Activated T-cell treated with anti-CD3 and anti-CD28 coated beads, Interleukin-2, amount 50 U/mL, for 4 hours (primary cell): Measurements from ENCODE around the gene ICA1. TPM values are rescaled to one million over a fixed set of nuclear protein-coding genes. Genes with fewer than 3 reads are reported as not detected.

ENCODE experiments used
- ATAC-seq, 2 donors: fragments of 200-7000 bp; cut with Tn5 transposase; one replicate each; pipeline ENCODE4 v1.10.0; 2021
- DNase-seq: peaks from one replicate; pipeline ENCODE4 v3.0.0-alpha.2; 2020
- H3K27me3 Mint-ChIP-seq: one replicate; pipeline ENCODE4 v1.8.0; 2021; ENCODE audit warnings: low read depth, mixed read lengths
- H3K36me3 Mint-ChIP-seq: one replicate; pipeline ENCODE4 v1.8.0; 2022; ENCODE audit warnings: mixed read lengths; ENCODE audit not compliant: insufficient read depth
- H3K4me1 Mint-ChIP-seq: one replicate; pipeline ENCODE4 v1.8.0; 2021; ENCODE audit warnings: low read depth, mixed read lengths
- H3K4me3 Mint-ChIP-seq: one replicate; pipeline ENCODE4 v1.8.0; 2021; ENCODE audit warnings: mild to moderate bottlenecking, moderate library complexity, mixed read lengths
- H3K9me3 Mint-ChIP-seq: one replicate; pipeline ENCODE4 v1.8.0; 2021; ENCODE audit warnings: mixed read lengths
- total RNA-seq, 3 donors: library from RNA; stranded (reverse); gene quantifications; one replicate each; pipeline ENCODE4 v1.2.1, GENCODE V29; 2021

The ICA1 gene
- total RNA-seq, 3 donors from 2014 or later: 0.18 to 0.41 (median 0.32) TPM

- ATAC-seq: no peak
- Mint-ChIP-seq H3K9me3 (no peaks in the 10 kb centered on the region), H3K4me1 (no peaks in the 10 kb centered on the region), H3K27me3 (peaks cover 16% of the 10 kb centered on the region), H3K4me3 (no peak overlapping the region), H3K36me3 (no peaks in the 10 kb centered on the region)
- no peak for DNase-seq
These were observed 35.5 kb downstream of the ICA1 start for GRCh38 chr7:8226501-8226900.

DNA sequence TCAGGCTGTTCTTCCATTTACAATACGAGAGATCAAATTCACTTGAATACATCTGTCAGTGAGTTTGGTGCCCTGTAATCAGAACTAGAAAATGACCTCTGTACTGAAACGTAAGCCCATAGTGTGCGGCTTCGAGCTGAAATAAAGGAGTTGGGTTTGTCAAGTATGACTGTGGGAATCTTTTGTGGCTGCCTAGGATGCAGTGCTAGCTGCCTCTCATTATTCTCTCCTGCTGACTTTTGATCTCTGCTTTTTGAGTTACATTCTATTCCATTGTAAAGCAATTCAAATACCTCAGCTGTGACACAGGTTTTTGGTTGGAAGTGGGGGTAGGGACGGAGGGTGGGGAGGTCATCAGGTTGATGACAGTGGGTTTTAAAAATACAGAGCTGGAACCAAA, 40.4 kb downstream of the ICA1 start:
- DNase-seq (no peak), ATAC-seq (no peak)
- H3K27me3 Mint-ChIP-seq: peaks cover 4% of the 10 kb centered on the region
- peaks cover 2% of the 10 kb centered on the region for H3K4me1 Mint-ChIP-seq
- no peaks in the 10 kb centered on the region for H3K9me3 Mint-ChIP-seq
- no peak overlapping the region for H3K4me3 Mint-ChIP-seq
- H3K36me3 Mint-ChIP-seq: no peaks in the 10 kb centered on the region

DNA sequence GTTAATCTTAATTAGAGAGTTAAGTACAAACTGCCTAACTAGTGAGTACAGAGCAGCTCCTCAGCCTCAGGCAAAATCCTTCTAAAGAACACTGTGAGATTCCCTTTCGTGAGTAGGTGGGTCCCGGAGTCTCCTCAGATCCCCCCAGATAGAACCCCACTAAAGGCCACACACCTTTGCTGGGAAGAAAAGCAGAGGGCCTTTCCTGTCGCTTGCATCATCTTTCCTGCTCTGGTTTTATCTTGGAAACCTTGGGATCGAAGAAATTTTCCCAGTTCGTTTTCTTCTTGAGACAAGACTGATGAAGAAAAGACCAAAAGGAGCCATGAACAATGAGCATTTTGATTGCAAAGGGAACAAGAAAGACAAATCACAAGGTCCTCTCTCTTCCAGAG, 40.9 kb downstream of the ICA1 start:
- no peak for DNase-seq
- H3K36me3 Mint-ChIP-seq: no peaks in the 10 kb centered on the region
- no peak for ATAC-seq
- peaks cover 2% of the 10 kb centered on the region for H3K27me3 Mint-ChIP-seq
- H3K4me1 Mint-ChIP-seq: peaks cover 2% of the 10 kb centered on the region
- no peaks in the 10 kb centered on the region for H3K9me3 Mint-ChIP-seq
- no peak overlapping the region for H3K4me3 Mint-ChIP-seq

DNA sequence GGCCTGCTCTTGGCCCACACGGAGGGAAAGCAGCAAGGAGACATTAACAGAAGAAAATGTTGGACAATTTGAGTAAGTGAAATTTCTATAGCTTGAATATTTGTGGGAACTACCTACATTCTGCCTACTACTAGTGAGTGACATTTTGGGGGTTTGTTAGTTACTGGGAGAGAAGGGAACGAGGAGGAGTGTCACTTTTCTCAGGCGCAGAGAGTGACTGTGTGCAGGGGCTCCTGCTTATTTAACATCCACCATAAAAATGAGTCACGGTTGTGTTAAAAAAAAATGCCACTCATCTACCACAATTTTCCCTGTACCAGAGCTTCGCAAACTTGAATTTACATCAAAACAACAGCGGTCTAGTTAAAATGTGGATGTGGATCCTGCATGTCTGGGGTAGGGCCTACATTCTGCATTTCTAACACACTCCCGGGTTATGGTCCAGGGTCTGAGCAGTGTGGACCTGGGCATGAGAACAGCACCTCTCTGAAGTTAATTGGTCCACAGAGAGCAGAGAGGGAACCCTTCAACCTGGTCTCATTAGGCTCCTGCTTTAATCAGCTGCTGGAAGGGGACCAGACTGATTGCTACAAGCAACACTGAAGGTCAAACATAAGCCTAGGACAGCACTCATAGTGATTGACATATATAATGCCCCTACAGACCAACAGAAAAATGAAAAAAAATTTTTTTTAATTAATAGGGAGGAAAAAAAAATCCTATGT, 41.4 kb downstream of the ICA1 start:
- H3K4me3 Mint-ChIP-seq: no peak overlapping the region
- peaks cover 2% of the 10 kb centered on the region for H3K27me3 Mint-ChIP-seq

DNA sequence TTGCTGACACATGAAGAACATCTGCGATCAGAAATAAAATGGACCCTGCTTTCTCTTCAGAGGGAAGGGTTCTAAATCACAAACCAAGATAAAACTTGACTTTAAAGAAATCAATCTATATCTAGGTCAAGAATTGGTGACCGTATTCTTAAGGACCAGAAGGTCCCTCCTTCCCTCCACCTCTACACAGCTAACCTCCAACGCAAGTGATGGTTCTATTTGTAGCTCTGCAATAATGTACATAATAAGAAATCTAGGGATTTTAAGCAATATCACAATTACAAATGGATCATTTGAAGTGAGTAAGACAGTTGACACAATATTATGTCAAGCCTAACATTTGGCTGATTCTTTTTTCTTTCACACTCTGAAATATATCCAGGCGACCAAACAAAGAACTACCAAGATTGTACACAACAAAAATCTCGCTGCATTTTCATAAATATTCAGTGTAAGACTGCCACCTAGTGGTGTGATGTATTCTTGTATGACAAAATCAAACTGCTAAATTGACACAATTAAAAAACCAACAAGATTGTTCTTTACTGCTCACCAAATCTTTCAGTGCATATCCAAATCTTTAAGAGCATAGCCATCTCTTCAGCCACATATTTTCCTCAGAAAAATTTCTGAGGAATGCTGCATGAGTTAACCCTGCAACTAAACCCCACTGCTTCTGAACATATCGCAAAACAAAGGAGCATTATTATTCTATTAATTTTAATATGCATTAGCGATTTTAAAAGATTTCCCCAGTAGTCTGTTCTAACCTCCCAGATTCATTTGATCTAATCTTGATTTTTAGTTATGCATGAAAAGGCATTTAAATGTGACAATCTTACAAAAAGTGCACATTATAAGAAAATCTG, 44.5 kb downstream of the ICA1 start:
- no peak for DNase-seq
- no peaks in the 10 kb centered on the region for H3K36me3 Mint-ChIP-seq
- H3K4me3 Mint-ChIP-seq: no peak overlapping the region
- no peaks in the 10 kb centered on the region for H3K27me3 Mint-ChIP-seq
- no peaks in the 10 kb centered on the region for H3K9me3 Mint-ChIP-seq
- peak in 1 of 2 donors; percentile 41 for ATAC-seq
- peaks cover 2% of the 10 kb centered on the region for H3K4me1 Mint-ChIP-seq

More for the DNA sequence above, 41.4 kb downstream of the ICA1 start:
- H3K4me1 Mint-ChIP-seq: peaks cover 2% of the 10 kb centered on the region
- DNase-seq: no peak
- ATAC-seq: no peak
- H3K9me3 Mint-ChIP-seq: no peaks in the 10 kb centered on the region
- no peaks in the 10 kb centered on the region for H3K36me3 Mint-ChIP-seq

- H3K4me3 Mint-ChIP-seq: no peak overlapping the region
- ATAC-seq (no peak), DNase-seq (no peak)
- no peaks in the 10 kb centered on the region for H3K9me3 Mint-ChIP-seq
- H3K27me3 Mint-ChIP-seq: no peaks in the 10 kb centered on the region
- peaks cover 2% of the 10 kb centered on the region for H3K4me1 Mint-ChIP-seq
- H3K36me3 Mint-ChIP-seq: no peaks in the 10 kb centered on the region
These were observed 45.7 kb downstream of the ICA1 start for GRCh38 chr7:8216334-8216690.

- Mint-ChIP-seq H3K36me3 (no peaks in the 10 kb centered on the region), H3K9me3 (no peaks in the 10 kb centered on the region)
- ATAC-seq: no peak
These were observed 46.2 kb downstream of the ICA1 start for GRCh38 chr7:8215648-8216333.

GRCh38 chr7:8214244-8214824, 47.6 kb downstream of the ICA1 start:
- Mint-ChIP-seq H3K9me3 (no peaks in the 10 kb centered on the region), H3K36me3 (no peaks in the 10 kb centered on the region), H3K4me3 (no peak overlapping the region), H3K4me1 (peaks cover 2% of the 10 kb centered on the region), H3K27me3 (no peaks in the 10 kb centered on the region)
- ATAC-seq: no peak
- no peak for DNase-seq

More at GRCh38 chr7:8215648-8216333, 46.2 kb downstream of the ICA1 start:
- H3K4me1 Mint-ChIP-seq: peaks cover 2% of the 10 kb centered on the region
- H3K4me3 Mint-ChIP-seq: no peak overlapping the region
- no peak for DNase-seq
- H3K27me3 Mint-ChIP-seq: no peaks in the 10 kb centered on the region

DNA sequence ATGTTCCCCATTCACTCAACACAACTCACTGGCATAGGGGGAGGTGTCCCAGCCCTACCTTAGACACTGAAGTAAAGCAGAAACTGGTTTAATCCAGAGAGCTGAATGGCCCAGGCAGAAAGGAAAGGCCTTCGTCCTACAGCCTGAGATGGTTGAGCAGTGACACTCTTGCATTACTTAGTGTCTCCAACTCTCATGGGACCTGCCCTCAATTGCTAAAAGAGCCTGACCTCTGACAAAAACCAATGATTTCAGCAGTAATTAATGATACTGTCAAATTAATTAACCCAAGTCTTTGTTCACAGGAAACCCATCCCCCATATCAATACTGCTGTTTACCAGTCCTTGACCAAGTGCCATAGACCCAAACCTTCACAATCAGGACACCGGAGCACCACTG, 48.6 kb downstream of the ICA1 start:
- no peak for ATAC-seq
- Mint-ChIP-seq H3K27me3 (no peaks in the 10 kb centered on the region), H3K9me3 (no peaks in the 10 kb centered on the region), H3K4me1 (peaks cover 2% of the 10 kb centered on the region), H3K36me3 (no peaks in the 10 kb centered on the region), H3K4me3 (no peak overlapping the region)
- no peak for DNase-seq

GRCh38 chr7:8212638-8213037, 49.3 kb downstream of the ICA1 start:
- DNase-seq: no peak
- Mint-ChIP-seq H3K36me3 (no peaks in the 10 kb centered on the region), H3K4me3 (no peak overlapping the region), H3K27me3 (no peaks in the 10 kb centered on the region), H3K4me1 (peaks cover 2% of the 10 kb centered on the region), H3K9me3 (no peaks in the 10 kb centered on the region)
- no peak for ATAC-seq

DNA sequence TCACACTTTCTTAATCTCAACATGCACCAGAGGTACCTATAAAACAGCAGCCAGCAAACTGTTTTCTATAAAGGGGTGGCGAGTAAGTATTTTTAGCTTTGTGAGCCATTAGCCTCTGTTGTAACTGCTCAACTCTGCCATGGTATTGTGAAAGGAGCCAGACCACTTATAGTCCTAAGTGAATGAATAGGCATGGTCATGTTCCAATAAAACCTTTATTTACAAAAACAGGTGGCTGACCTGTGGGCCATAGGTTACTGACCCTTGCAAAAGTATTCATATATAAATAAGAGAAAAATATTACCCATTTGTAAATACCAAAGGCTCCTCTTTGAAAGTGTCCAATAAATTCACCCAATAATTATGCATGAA, 50.3 kb downstream of the ICA1 start:
- no peaks in the 10 kb centered on the region for H3K9me3 Mint-ChIP-seq
- no peaks in the 10 kb centered on the region for H3K4me1 Mint-ChIP-seq
- no peak for ATAC-seq
- no peaks in the 10 kb centered on the region for H3K36me3 Mint-ChIP-seq
- DNase-seq: no peak
- H3K4me3 Mint-ChIP-seq: no peak overlapping the region
- no peaks in the 10 kb centered on the region for H3K27me3 Mint-ChIP-seq

DNA sequence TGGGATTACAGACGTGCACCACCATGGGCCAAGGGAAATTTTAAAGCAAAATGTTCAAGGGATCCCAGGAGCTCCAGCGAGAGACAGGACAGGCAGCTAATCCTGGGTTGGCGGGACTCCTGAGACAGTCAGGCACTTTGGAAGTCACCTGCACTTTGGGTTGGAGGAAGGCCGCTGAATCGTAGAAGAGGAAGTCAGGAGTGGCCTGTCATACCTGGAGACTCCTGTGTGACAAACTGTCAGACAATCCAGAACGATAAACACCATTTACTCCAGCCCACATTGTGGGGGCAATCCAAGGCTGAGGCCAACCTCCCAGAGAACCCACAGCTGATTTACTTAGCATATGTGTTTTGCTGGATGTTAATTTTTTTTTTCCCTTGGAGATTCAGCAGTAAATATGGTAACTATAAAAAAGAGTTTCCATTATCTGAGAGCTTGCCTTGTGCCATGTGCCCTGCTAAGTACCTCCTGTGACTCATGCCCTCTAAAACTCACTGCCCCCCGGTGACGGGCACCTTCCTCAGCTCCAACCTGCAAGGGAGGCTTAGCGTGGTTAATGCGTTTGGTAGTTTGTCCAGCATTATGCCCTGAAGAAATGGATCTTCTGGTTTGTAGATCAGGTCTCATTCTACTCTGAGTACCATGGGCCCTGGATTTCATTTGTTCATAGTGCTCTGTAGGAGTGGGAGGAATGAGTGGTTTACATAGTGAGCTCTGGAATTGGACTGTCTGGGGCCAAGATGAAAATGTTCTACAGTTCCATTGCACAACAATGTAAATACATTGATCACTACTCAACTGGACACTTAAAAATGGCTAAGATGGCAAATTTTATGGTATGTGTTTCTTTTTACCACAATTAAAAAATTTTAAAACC, 50.9 kb downstream of the ICA1 start:
- Mint-ChIP-seq H3K4me1 (no peaks in the 10 kb centered on the region), H3K36me3 (no peaks in the 10 kb centered on the region), H3K4me3 (no peak overlapping the region), H3K9me3 (no peaks in the 10 kb centered on the region), H3K27me3 (no peaks in the 10 kb centered on the region)
- no peak for DNase-seq
- no peak for ATAC-seq

GRCh38 chr7:8209353-8209752, 52.6 kb downstream of the ICA1 start:
- Mint-ChIP-seq H3K36me3 (no peaks in the 10 kb centered on the region), H3K4me1 (no peaks in the 10 kb centered on the region), H3K4me3 (no peak overlapping the region), H3K9me3 (no peaks in the 10 kb centered on the region), H3K27me3 (no peaks in the 10 kb centered on the region)
- no peak for ATAC-seq
- DNase-seq: no peak

DNA sequence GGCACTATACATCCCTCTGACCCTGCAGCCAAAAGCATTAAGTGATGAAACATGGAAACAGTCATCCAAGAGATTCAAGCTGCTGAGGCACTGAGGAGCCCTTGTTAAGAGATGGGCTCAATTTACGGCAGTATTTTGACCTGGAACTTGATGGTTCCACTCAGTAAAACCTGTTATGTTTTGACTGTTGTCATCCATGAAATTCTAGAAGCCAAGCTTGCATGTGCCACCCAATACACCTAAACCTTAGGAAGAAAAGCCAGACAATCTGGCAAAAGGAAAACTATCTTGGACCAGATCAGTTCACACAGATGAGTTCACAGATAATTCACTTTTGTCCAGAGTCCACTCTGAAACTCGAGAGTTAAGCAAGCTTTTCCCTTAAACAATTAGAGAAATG, 53.2 kb downstream of the ICA1 start:
- H3K4me3 Mint-ChIP-seq: no peak overlapping the region
- H3K27me3 Mint-ChIP-seq: no peaks in the 10 kb centered on the region
- no peak for DNase-seq
- no peaks in the 10 kb centered on the region for H3K4me1 Mint-ChIP-seq
- H3K9me3 Mint-ChIP-seq: no peaks in the 10 kb centered on the region
- no peaks in the 10 kb centered on the region for H3K36me3 Mint-ChIP-seq
- ATAC-seq: no peak
